NT2/D1 (cell line): Measurements from ENCODE around the gene NTNG2.

Experiments
- DNase-seq: peaks from one replicate; pipeline ENCODE4 v3.0.0-alpha.2; 2011; ENCODE audit warnings: low read depth, low spot score
- H3K27me3 ChIP-seq: 2 replicates; pipeline ENCODE4 v1.6.0; 2011; ENCODE audit warnings: mild to moderate bottlenecking; ENCODE audit not compliant: insufficient read length, insufficient read depth
- H3K36me3 ChIP-seq: 2 replicates; pipeline ENCODE4 v1.6.1; 2011; ENCODE audit warnings: mild to moderate bottlenecking, low read length, mixed read lengths; ENCODE audit not compliant: insufficient read depth, insufficient read length
- H3K4me1 ChIP-seq: 2 replicates; pipeline ENCODE4 v1.5.1; 2011; ENCODE audit not compliant: insufficient read depth, insufficient read length
- H3K4me3 ChIP-seq: 2 replicates; pipeline ENCODE4 v1.5.1; 2011; ENCODE audit warnings: low read depth; ENCODE audit not compliant: insufficient read length
- H3K9ac ChIP-seq: 2 replicates; pipeline ENCODE4 v1.6.0; 2011; ENCODE audit warnings: low read depth; ENCODE audit not compliant: insufficient read length
- H3K9me3 ChIP-seq: 2 replicates; pipeline ENCODE4 v1.5.1; 2011; ENCODE audit warnings: mild to moderate bottlenecking, low read length; ENCODE audit not compliant: insufficient read depth
- SUZ12 ChIP-seq: IDR thresholded peaks from 2 replicates; pipeline ENCODE4 v1.6.1; 2011; ENCODE audit not compliant: insufficient read length, insufficient read depth; ENCODE audit errors: extremely low read depth
- YY1 ChIP-seq: IDR thresholded peaks from 2 replicates; pipeline ENCODE4 v1.6.1; 2011; ENCODE audit not compliant: insufficient read length, insufficient read depth
- ZNF274 ChIP-seq: IDR thresholded peaks from 2 replicates; pipeline ENCODE4 v1.6.1; 2011; ENCODE audit warnings: mild to moderate bottlenecking, low read depth, low read length

Gene NTNG2

GRCh38 chr9:132274861-132275260, 113.0 kb downstream of the NTNG2 start:
- Histone ChIP-seq H3K9ac (no peak overlapping the region), H3K36me3 (peaks cover 91% of the 10 kb centered on the region), H3K9me3 (no peaks in the 10 kb centered on the region), H3K4me1 (no peaks in the 10 kb centered on the region), H3K4me3 (no peak overlapping the region), H3K27me3 (no peaks in the 10 kb centered on the region)
- no peak for TF ChIP-seq SUZ12
- TF ChIP-seq YY1, result no peak
- TF ChIP-seq ZNF274, result no peak
- no peak for DNase-seq

DNA sequence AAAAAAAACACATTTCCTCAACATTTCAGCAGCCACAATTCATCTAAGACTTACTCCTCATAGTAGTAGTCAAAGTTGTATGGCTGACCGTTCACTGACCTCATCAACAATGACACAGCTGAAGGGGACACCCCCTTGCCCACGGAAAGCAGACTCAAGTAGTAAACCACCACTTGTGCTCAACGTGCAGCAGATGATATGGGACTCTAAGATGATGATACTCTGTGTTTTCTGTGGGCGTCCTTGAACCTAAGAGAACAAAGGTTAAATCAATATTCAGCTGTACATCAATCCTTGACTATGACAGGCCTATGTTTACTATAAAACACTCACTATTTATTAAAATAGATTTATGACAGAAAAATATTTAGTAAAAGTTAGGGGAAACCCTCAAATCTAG, 121.3 kb downstream of the NTNG2 start:
- no peak for TF ChIP-seq ZNF274
- no peak for TF ChIP-seq SUZ12
- TF ChIP-seq YY1, result no peak
- Histone ChIP-seq H3K9ac (no peak overlapping the region), H3K36me3 (peaks cover 87% of the 10 kb centered on the region), H3K4me3 (no peak overlapping the region), H3K4me1 (no peaks in the 10 kb centered on the region), H3K9me3 (no peaks in the 10 kb centered on the region), H3K27me3 (no peaks in the 10 kb centered on the region)
- DNase-seq, result no peak

DNA sequence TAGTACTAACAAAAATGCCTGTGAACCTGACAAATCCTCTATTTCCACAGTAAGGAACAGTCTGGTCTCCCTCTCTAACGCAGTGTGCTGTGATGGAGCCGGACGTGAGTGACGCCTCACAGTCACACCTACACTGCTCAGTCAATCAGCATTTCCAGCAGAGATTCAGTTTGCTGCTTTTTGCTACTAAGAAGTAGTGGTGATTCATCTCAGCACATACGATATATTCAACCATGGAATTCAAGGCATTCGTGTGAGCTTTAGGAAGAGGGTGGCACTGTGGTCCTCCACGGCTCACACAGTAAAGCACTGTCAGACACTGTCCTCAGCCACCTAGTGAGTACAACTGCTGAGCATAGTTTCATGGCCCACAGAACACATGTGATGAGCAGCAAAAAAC, 122.0 kb downstream of the NTNG2 start:
- H3K36me3 ChIP-seq, result peaks cover 82% of the 10 kb centered on the region
- H3K9ac ChIP-seq, result no peak overlapping the region
- no peak overlapping the region for H3K4me3 ChIP-seq
- DNase-seq, result no peak
- H3K27me3 ChIP-seq, result no peaks in the 10 kb centered on the region
- no peaks in the 10 kb centered on the region for H3K4me1 ChIP-seq
- no peak for TF ChIP-seq YY1
- no peak for TF ChIP-seq ZNF274
- TF ChIP-seq SUZ12, result no peak
- no peaks in the 10 kb centered on the region for H3K9me3 ChIP-seq

DNA sequence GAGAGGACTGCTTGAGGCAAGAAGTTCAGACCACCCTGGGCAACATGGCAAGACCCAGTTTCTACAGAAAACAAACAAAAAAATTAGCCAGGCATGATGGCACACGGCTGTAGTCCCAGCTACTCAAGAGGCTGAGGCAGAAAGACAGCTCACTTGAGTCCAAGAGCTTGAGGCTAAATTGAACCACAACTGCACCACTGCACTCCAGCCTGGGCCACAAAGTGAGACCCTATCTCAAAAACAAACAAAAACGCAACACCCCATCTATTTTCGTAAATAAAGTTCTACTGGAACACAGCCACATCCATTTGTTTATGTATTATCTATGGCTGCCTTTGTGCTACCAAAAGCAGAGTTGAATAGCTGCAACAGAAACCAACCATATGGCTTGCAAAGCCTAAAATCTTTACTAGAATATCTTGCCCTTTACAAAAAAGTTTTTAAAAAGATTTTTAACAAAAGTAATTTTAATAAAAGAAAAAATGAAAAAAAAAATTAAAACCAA, 125.5 kb downstream of the NTNG2 start:
- H3K4me1 ChIP-seq, result no peaks in the 10 kb centered on the region
- DNase-seq, result no peak
- no peaks in the 10 kb centered on the region for H3K9me3 ChIP-seq
- peaks cover 66% of the 10 kb centered on the region for H3K36me3 ChIP-seq
- H3K27me3 ChIP-seq, result no peaks in the 10 kb centered on the region
- no peak overlapping the region for H3K9ac ChIP-seq
- no peak overlapping the region for H3K4me3 ChIP-seq
- TF ChIP-seq ZNF274 (no peak), YY1 (no peak), SUZ12 (no peak)

GRCh38 chr9:132288361-132288760, 126.5 kb downstream of the NTNG2 start:
- DNase-seq, result no peak
- Histone ChIP-seq H3K4me3 (no peak overlapping the region), H3K36me3 (peaks cover 59% of the 10 kb centered on the region), H3K9me3 (no peaks in the 10 kb centered on the region), H3K4me1 (no peaks in the 10 kb centered on the region), H3K27me3 (no peaks in the 10 kb centered on the region), H3K9ac (no peak overlapping the region)
- TF ChIP-seq YY1 (no peak), ZNF274 (no peak), SUZ12 (no peak)

GRCh38 chr9:132288966-132289365, 127.1 kb downstream of the NTNG2 start:
- Histone ChIP-seq H3K9ac (no peak overlapping the region), H3K9me3 (no peaks in the 10 kb centered on the region), H3K4me1 (no peaks in the 10 kb centered on the region), H3K36me3 (peaks cover 54% of the 10 kb centered on the region), H3K27me3 (no peaks in the 10 kb centered on the region), H3K4me3 (no peak overlapping the region)
- no peak for TF ChIP-seq ZNF274
- DNase-seq, result no peak

GRCh38 chr9:132293145-132293721, 131.4 kb downstream of the NTNG2 start:
- no peaks in the 10 kb centered on the region for H3K27me3 ChIP-seq
- H3K4me1 ChIP-seq, result no peaks in the 10 kb centered on the region
- TF ChIP-seq SUZ12 (no peak), ZNF274 (no peak), YY1 (no peak)
- H3K9ac ChIP-seq, result no peak overlapping the region
- no peak overlapping the region for H3K4me3 ChIP-seq
- H3K36me3 ChIP-seq, result peaks cover 60% of the 10 kb centered on the region
- no peak for DNase-seq
- no peaks in the 10 kb centered on the region for H3K9me3 ChIP-seq
